D341Med (cell line): ENCODE results near the gene SPARCL1.
"Not testable (repeated sequence)": the region's sequence is repeated elsewhere in the genome, so short reads cannot be mapped to it uniquely, and the experiment has no call there.

Experiments
- DNase-seq: peaks from one replicate; pipeline ENCODE4 v3.0.0; 2012; ENCODE audit warnings: low spot score

SPARCL1 gene

GRCh38 chr4:87444741-87445140, 84.4 kb downstream of the SPARCL1 start:
- no peak for DNase-seq

GRCh38 chr4:87442889-87443288, 86.3 kb downstream of the SPARCL1 start:
- DNase-seq = no peak

GRCh38 chr4:87433342-87433741, 95.8 kb downstream of the SPARCL1 start:
- DNase-seq = no peak

- no peak for DNase-seq
Observed at GRCh38 chr4:87430038-87430437, 99.1 kb downstream of the SPARCL1 start.

GRCh38 chr4:87428979-87429378, 100.2 kb downstream of the SPARCL1 start:
- DNase-seq = no peak

- no peak for DNase-seq
Observed at GRCh38 chr4:87427518-87427868, 101.7 kb downstream of the SPARCL1 start.

- no peak for DNase-seq
Observed at GRCh38 chr4:87426865-87427517, 102.2 kb downstream of the SPARCL1 start.

- no peak for DNase-seq
Observed at GRCh38 chr4:87425711-87426110, 103.5 kb downstream of the SPARCL1 start.

GRCh38 chr4:87424099-87424543, 105.1 kb downstream of the SPARCL1 start:
- not testable (repeated sequence) for DNase-seq
